ENCODE results near the gene CEP95. TPM values are rescaled to one million over a fixed set of nuclear protein-coding genes. Genes with fewer than 3 reads are reported as not detected.

The CEP95 gene
- total and polyA plus RNA-seq, 9 donors: 35.5 to 62.7 (median 42.0) TPM

DNA sequence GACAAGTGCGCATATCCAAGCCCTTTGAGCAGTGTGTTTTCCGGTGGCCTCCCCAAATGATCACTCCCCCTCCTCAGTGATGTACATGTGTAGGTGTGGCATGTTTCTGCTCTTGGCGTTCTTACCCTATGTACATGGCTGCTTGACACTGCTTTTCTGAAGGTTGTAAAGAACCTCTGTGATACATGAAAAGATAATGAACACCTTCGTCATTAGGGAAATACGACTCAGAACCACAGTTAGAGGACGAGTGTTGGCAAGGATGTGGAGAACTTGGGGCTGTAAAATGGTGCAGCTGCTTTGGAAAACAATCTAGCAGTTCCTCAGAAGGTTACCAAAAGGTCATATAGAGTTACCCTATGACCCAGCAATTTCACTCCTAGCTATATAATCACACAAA is 28.6 kb downstream of the CEP95 start:
- peaks cover 75% of the 10 kb centered on the region for H3K36me3 ChIP-seq (ENCODE audit: control insufficient read depth, insufficient read depth, low read length)
- no peaks in the 10 kb centered on the region for H3K9me3 ChIP-seq (replicated peaks; ENCODE audit: control insufficient read depth, low read depth, low read length)
- no peaks in the 10 kb centered on the region for H3K4me1 ChIP-seq (ENCODE audit: control insufficient read depth, insufficient read depth, low read length)
- no peaks in the 10 kb centered on the region for H3K27me3 ChIP-seq (ENCODE audit: control insufficient read depth, insufficient read depth, low read length)
- no peak overlapping the region for H3K27ac ChIP-seq (ENCODE audit: low read length)
- DNase-seq: no peak
- H3K4me3 ChIP-seq (ENCODE audit: low read length): no peak overlapping the region
- no CpG with 5 or more reads among the region's 6 CpGs for WGBS (ENCODE audit: insufficient coverage)

DNA sequence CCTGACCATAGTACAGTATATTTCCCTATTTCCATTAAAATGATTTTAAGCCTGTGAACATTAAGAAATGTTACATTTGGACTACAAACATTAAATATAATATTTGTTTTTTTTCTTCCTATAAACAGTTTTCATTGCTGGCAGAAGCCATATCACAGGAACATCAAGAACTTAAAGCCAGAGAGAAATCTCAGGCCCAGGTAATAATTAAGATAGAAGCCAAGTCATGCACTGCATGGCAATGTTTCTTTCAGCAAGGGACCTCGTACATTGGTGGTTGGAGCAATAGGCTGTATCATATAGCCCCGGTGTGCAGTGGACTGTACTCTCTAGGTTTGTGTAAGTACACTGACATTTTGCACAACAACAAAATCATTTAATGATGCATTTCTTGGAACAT is 30.1 kb downstream of the CEP95 start:
- peaks cover 71% of the 10 kb centered on the region for H3K36me3 ChIP-seq (ENCODE audit: control insufficient read depth, insufficient read depth, low read length)
- no peaks in the 10 kb centered on the region for H3K4me1 ChIP-seq (ENCODE audit: control insufficient read depth, insufficient read depth, low read length)
- no peak overlapping the region for H3K4me3 ChIP-seq (ENCODE audit: low read length)
- no CpG with 5 or more reads among the region's 2 CpGs for WGBS (ENCODE audit: insufficient coverage)
- H3K9me3 ChIP-seq (replicated peaks; ENCODE audit: control insufficient read depth, low read depth, low read length): no peaks in the 10 kb centered on the region
- DNase-seq: no peak
- no peaks in the 10 kb centered on the region for H3K27me3 ChIP-seq (ENCODE audit: control insufficient read depth, insufficient read depth, low read length)
- H3K27ac ChIP-seq (ENCODE audit: low read length): no peak overlapping the region

DNA sequence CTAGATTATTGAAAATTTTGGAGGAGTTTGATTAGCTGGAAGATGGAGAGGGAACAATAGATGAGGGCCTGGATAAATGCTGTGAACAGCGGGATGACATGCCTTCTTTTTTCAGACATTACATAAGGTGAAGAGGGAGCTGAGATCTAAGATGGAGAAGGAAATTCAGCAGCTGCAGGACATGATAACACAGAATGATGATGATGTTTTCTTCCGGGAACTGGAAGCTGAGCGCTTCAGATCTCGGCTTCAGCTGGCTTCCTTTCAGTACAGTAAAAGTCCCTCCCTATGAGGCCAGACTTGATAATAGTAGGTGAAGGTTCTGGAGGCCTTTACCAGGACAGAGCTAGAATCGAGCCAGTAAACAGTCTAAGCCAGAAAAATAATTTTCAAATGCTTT is 30.7 kb downstream of the CEP95 start:
- no CpG with 5 or more reads among the region's 5 CpGs for WGBS (ENCODE audit: insufficient coverage)
- H3K9me3 ChIP-seq (replicated peaks; ENCODE audit: control insufficient read depth, low read depth, low read length): no peaks in the 10 kb centered on the region
- H3K27ac ChIP-seq (ENCODE audit: low read length): no peak overlapping the region
- DNase-seq: no peak
- no peaks in the 10 kb centered on the region for H3K27me3 ChIP-seq (ENCODE audit: control insufficient read depth, insufficient read depth, low read length)
- no peak overlapping the region for H3K4me3 ChIP-seq (ENCODE audit: low read length)
- no peaks in the 10 kb centered on the region for H3K4me1 ChIP-seq (ENCODE audit: control insufficient read depth, insufficient read depth, low read length)
- peaks cover 68% of the 10 kb centered on the region for H3K36me3 ChIP-seq (ENCODE audit: control insufficient read depth, insufficient read depth, low read length)

DNA sequence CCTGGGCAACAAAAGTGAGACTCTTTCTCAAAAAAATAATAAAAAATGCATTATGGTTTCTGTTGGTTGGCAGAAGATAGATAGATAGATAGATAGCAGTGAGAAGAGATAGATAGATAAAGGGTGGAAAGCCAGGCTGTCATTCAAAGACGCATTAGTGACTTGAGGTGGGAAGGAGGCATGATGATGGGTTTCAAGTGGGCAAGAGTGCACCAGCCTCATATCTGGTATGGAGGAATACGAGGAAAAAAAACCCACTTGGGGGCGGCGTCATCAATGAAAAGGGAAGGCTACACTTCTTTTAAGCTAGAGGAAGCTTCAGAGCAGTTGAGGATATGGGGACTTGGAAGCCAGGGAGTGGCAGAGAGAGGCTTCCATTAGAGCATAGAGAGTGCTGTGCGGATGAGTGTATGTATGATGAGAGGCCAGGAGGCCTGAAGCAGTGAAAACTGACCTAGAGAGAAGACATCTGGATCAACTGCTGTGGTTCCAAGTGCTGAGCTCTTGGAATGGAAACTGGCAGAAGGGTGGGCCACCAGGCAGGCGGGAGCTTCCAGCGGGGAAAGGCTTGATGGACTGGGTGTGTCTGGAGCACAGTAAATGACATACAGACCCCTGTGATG is 31.8 kb downstream of the CEP95 start:
- Histone ChIP-seq H3K9me3 (replicated peaks; ENCODE audit: control insufficient read depth, low read depth, low read length) (no peaks in the 10 kb centered on the region), H3K27ac (ENCODE audit: low read length) (no peak overlapping the region), H3K36me3 (ENCODE audit: control insufficient read depth, insufficient read depth, low read length) (peaks cover 60% of the 10 kb centered on the region), H3K4me3 (ENCODE audit: low read length) (no peak overlapping the region), H3K27me3 (ENCODE audit: control insufficient read depth, insufficient read depth, low read length) (no peaks in the 10 kb centered on the region), H3K4me1 (ENCODE audit: control insufficient read depth, insufficient read depth, low read length) (no peaks in the 10 kb centered on the region)
- 84% methylated on average over 7 of the region's 7 CpGs for WGBS (ENCODE audit: insufficient coverage)
- no peak for DNase-seq

DNA sequence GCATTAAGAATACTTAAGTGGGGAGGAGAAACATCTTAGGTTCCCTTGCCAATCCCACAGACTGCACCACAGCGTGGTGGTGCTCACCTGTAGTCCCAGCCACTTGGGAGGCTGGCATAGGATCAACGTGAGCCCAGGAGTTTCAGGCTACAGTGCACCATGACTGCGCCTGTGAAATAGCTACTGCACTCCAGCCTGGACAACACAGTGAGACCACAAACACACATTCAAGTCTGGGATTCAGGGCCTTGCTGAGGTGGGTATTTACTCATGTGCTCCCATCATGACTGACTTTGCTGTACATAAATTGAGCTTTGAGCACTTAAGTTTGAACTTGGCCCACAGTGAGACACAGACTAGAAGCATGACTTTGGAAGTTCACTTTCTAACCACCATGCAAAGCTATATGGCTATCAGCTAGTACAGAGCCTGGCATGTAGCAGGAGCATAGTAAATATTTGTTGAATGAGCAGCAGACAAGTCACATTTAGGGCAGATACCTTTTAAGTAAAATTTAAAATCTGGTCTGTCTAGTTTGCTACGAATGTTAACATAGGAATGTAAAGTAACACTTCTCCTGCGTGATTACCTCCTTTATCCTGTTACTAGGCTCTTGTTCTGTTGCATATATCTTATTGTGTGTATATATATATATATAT is 33.5 kb downstream of the CEP95 start:
- peaks cover 51% of the 10 kb centered on the region for H3K36me3 ChIP-seq (ENCODE audit: control insufficient read depth, insufficient read depth, low read length)

DNA sequence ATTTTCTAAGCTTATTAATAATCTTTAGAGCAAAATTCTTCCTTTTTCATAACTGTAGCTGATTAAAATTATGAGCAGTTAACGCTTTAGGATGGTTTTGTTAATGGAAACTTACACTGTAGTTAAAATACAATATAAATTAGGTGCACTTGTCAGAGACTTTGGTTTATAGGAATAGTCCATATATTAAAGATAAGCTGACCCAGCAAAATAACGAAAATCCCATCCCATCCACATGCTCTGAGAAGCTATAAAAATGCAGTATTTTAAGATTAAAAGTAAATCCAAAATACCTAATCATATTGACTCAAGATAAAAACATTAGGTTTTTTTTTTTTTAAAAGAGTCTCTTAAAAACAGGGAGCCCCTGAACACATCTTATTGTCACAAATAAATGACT is 38.0 kb downstream of the CEP95 start:
- no CpG with 5 or more reads among the region's 2 CpGs for WGBS (ENCODE audit: insufficient coverage)
- Histone ChIP-seq H3K36me3 (ENCODE audit: control insufficient read depth, insufficient read depth, low read length) (peaks cover 44% of the 10 kb centered on the region), H3K27me3 (ENCODE audit: control insufficient read depth, insufficient read depth, low read length) (no peaks in the 10 kb centered on the region), H3K27ac (ENCODE audit: low read length) (no peak overlapping the region), H3K4me1 (ENCODE audit: control insufficient read depth, insufficient read depth, low read length) (no peaks in the 10 kb centered on the region), H3K9me3 (replicated peaks; ENCODE audit: control insufficient read depth, low read depth, low read length) (no peaks in the 10 kb centered on the region), H3K4me3 (ENCODE audit: low read length) (no peak overlapping the region)
- no peak for DNase-seq

More for the DNA sequence above, 33.5 kb downstream of the CEP95 start:
- Histone ChIP-seq H3K4me1 (ENCODE audit: control insufficient read depth, insufficient read depth, low read length) (no peaks in the 10 kb centered on the region), H3K27ac (ENCODE audit: low read length) (no peak overlapping the region), H3K9me3 (replicated peaks; ENCODE audit: control insufficient read depth, low read depth, low read length) (no peaks in the 10 kb centered on the region), H3K4me3 (ENCODE audit: low read length) (no peak overlapping the region), H3K27me3 (ENCODE audit: control insufficient read depth, insufficient read depth, low read length) (no peaks in the 10 kb centered on the region)
- WGBS (ENCODE audit: insufficient coverage): no CpG with 5 or more reads among the region's 5 CpGs
- no peak for DNase-seq

DNA sequence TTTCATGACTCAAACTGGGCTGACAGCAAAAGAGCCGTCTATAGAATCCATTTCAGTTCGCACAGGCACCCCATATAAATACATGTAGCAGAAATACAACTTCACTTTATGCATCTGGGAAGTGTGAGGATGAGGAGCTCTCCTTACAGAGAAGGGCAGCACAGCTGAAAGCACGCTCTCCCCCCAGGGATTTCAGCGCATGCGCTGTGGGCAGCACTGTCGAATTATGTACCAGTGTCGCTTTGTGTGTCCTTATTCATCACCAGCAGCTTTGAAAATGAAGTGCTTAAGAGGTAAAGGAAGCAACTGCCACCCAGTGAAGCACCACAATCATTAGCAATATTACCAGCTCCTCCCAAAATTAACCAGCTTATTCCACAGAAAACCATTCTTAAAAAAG is 39.9 kb downstream of the CEP95 start:
- no peaks in the 10 kb centered on the region for H3K9me3 ChIP-seq (replicated peaks; ENCODE audit: control insufficient read depth, low read depth, low read length)
- H3K36me3 ChIP-seq (ENCODE audit: control insufficient read depth, insufficient read depth, low read length): peaks cover 43% of the 10 kb centered on the region
- H3K4me1 ChIP-seq (ENCODE audit: control insufficient read depth, insufficient read depth, low read length): peaks cover 2% of the 10 kb centered on the region
- WGBS (ENCODE audit: insufficient coverage): 78% methylated on average over 3 of the region's 7 CpGs
- no peaks in the 10 kb centered on the region for H3K27me3 ChIP-seq (ENCODE audit: control insufficient read depth, insufficient read depth, low read length)
- no peak overlapping the region for H3K4me3 ChIP-seq (ENCODE audit: low read length)
- no peak for DNase-seq
- H3K27ac ChIP-seq (ENCODE audit: low read length): no peak overlapping the region

DNA sequence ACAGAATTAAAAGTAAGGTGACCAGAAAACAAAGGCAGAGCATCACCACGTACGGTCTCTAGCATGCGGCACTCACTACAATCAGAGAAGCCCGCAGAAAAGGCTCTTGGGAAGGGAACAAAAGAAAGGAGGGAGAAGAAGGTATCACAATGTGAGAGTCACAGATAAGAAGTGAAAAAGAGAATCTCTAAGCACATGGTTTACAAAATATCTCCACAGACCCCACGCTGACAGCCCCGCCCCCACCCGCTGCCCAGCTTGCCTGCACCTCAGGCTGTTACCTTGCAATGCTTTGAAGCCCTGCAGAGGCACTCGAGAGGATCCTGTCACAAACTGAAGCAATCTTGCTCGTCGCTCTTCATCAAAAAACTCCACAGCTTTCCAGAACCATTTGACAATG is 40.5 kb downstream of the CEP95 start:
- H3K36me3 ChIP-seq (ENCODE audit: control insufficient read depth, insufficient read depth, low read length): peaks cover 38% of the 10 kb centered on the region
- no peak for DNase-seq
- WGBS (ENCODE audit: insufficient coverage): 68% methylated on average over 3 of the region's 10 CpGs

DNA sequence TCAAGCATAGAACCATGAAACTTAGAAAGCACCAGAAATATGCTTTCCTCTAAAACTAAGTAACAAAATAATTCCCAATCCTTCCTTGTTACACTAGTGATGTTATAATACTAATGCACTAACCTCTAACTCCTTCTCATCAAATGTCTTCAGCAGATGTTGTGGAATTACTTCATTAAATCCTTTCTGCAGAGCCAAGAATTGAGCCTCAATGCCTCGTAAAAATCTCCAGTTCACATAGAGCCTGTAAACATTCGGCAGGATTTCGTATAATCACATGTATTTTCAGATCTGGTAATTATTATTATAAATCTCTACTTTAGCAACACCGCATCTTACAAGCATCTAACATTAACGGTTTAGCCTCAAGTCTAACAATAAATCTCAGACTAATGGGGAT is 44.7 kb downstream of the CEP95 start:
- Histone ChIP-seq H3K27me3 (ENCODE audit: control insufficient read depth, insufficient read depth, low read length) (no peaks in the 10 kb centered on the region), H3K36me3 (ENCODE audit: control insufficient read depth, insufficient read depth, low read length) (peaks cover 36% of the 10 kb centered on the region)
- no CpG with 5 or more reads among the region's 5 CpGs for WGBS (ENCODE audit: insufficient coverage)

More for the DNA sequence above, 40.5 kb downstream of the CEP95 start:
- H3K27me3 ChIP-seq (ENCODE audit: control insufficient read depth, insufficient read depth, low read length): no peaks in the 10 kb centered on the region
- no peak overlapping the region for H3K27ac ChIP-seq (ENCODE audit: low read length)
- H3K9me3 ChIP-seq (replicated peaks; ENCODE audit: control insufficient read depth, low read depth, low read length): no peaks in the 10 kb centered on the region
- peaks cover 2% of the 10 kb centered on the region for H3K4me1 ChIP-seq (ENCODE audit: control insufficient read depth, insufficient read depth, low read length)
- no peak overlapping the region for H3K4me3 ChIP-seq (ENCODE audit: low read length)

DNA sequence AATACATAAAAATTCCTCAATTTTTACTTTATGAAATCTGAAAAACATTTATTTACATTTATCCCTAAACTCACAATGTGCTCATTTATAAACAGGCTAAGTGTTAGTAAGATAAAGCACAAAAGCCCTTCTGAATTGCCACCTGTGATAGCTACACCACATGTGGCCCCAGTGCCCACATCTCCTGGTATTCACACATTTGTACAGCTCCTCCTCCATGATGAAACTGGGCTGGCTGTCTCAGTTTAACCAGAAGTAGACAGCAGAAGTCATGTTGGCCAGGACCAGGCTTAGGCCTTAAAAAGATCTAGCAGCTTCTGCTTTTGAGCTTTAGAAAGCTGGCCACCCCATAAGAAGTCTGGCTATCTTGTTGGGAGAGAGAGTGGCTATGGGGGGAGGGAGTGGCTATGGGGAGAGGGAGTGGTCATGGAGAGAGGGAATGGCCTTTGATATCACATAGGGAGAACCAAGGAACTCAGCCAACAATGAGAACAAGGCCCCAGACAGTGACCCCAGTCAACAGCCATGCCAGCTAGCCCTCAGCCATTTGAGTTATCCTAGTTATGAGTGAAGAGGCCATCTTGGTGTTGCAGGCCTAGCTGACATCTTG is 47.4 kb downstream of the CEP95 start:
- no peaks in the 10 kb centered on the region for H3K9me3 ChIP-seq (replicated peaks; ENCODE audit: control insufficient read depth, low read depth, low read length)
- no peak overlapping the region for H3K27ac ChIP-seq (ENCODE audit: low read length)
- H3K4me3 ChIP-seq (ENCODE audit: low read length): no peak overlapping the region
- DNase-seq: no peak
- H3K4me1 ChIP-seq (ENCODE audit: control insufficient read depth, insufficient read depth, low read length): peaks cover 2% of the 10 kb centered on the region
- H3K36me3 ChIP-seq (ENCODE audit: control insufficient read depth, insufficient read depth, low read length): peaks cover 23% of the 10 kb centered on the region
- H3K27me3 ChIP-seq (ENCODE audit: control insufficient read depth, insufficient read depth, low read length): no peaks in the 10 kb centered on the region

More for the DNA sequence above, 44.7 kb downstream of the CEP95 start:
- Histone ChIP-seq H3K27ac (ENCODE audit: low read length) (peak overlapping the region; percentile 49), H3K4me3 (ENCODE audit: low read length) (no peak overlapping the region), H3K9me3 (replicated peaks; ENCODE audit: control insufficient read depth, low read depth, low read length) (no peaks in the 10 kb centered on the region), H3K4me1 (ENCODE audit: control insufficient read depth, insufficient read depth, low read length) (peaks cover 2% of the 10 kb centered on the region)
- peak; percentile 84 for DNase-seq
